CD1c-positive myeloid dendritic cell (primary cell): ENCODE data around the gene MYH10.

Experiments used
- DNase-seq: peaks from one replicate; pipeline ENCODE4 v3.0.0-alpha.2; 2016; ENCODE audit errors: extremely low spot score

The MYH10 gene

GRCh38 chr17:8609910-8610309 lies 20.6 kb downstream of the MYH10 start:
- no peak for DNase-seq

GRCh38 chr17:8608001-8608400 lies 22.5 kb downstream of the MYH10 start:
- DNase-seq, result no peak

- no peak for DNase-seq
Measured at GRCh38 chr17:8606401-8606800, 24.1 kb downstream of the MYH10 start.

GRCh38 chr17:8602679-8603078 lies 27.8 kb downstream of the MYH10 start:
- no peak for DNase-seq

GRCh38 chr17:8599351-8600011 lies 31.0 kb downstream of the MYH10 start:
- DNase-seq, result no peak

- peak; percentile 3 for DNase-seq
Measured at GRCh38 chr17:8598913-8599312, 31.6 kb downstream of the MYH10 start.

- no peak for DNase-seq
Measured at GRCh38 chr17:8593830-8594229, 36.7 kb downstream of the MYH10 start.

GRCh38 chr17:8593276-8593675 lies 37.2 kb downstream of the MYH10 start:
- no peak for DNase-seq

- DNase-seq, result no peak
Measured at GRCh38 chr17:8588877-8589554, 41.5 kb downstream of the MYH10 start.

- DNase-seq, result no peak
Measured at GRCh38 chr17:8586766-8587165, 43.8 kb downstream of the MYH10 start.

- DNase-seq, result no peak
Measured at GRCh38 chr17:8585911-8586310, 44.6 kb downstream of the MYH10 start.

GRCh38 chr17:8583954-8584353 lies 46.6 kb downstream of the MYH10 start:
- DNase-seq, result no peak

GRCh38 chr17:8580952-8581658 lies 49.4 kb downstream of the MYH10 start:
- DNase-seq, result no peak

GRCh38 chr17:8577868-8578267 lies 52.7 kb downstream of the MYH10 start:
- DNase-seq, result no peak

- DNase-seq, result no peak
Measured at GRCh38 chr17:8576559-8577294, 53.8 kb downstream of the MYH10 start.

GRCh38 chr17:8574687-8575086 lies 55.8 kb downstream of the MYH10 start:
- no peak for DNase-seq

- no peak for DNase-seq
Measured at GRCh38 chr17:8572764-8573163, 57.8 kb downstream of the MYH10 start.

GRCh38 chr17:8563981-8564602 lies 66.4 kb downstream of the MYH10 start:
- DNase-seq, result no peak

- DNase-seq, result no peak
Measured at GRCh38 chr17:8563024-8563776, 67.3 kb downstream of the MYH10 start.

GRCh38 chr17:8558144-8558543 lies 72.4 kb downstream of the MYH10 start:
- no peak for DNase-seq

- DNase-seq, result no peak
Measured at GRCh38 chr17:8557176-8557806, 73.2 kb downstream of the MYH10 start.
